AG09319 (cell line): ENCODE measurements around the gene PPP2R5C.

Experiments
- DNase-seq: peaks from one replicate; pipeline ENCODE4 v3.0.0-alpha.2; 2010; ENCODE audit warnings: low read depth; ENCODE audit errors: extremely low read depth
- CTCF ChIP-seq: IDR thresholded peaks from 2 replicates; pipeline ENCODE4 v1.5.1; 2011; ENCODE audit warnings: low read depth, mild to moderate bottlenecking, inconsistent platforms, low read length, moderate library complexity

PPP2R5C gene

GRCh38 chr14:101820283-101820798 lies 58.8 kb downstream of the PPP2R5C start:
- no peak for DNase-seq
- no peak for TF ChIP-seq CTCF

GRCh38 chr14:101821528-101821927 lies 60.0 kb downstream of the PPP2R5C start:
- TF ChIP-seq CTCF = no peak
- DNase-seq = no peak

- DNase-seq = no peak
- no peak for TF ChIP-seq CTCF
Measured at GRCh38 chr14:101823066-101823465, 61.6 kb downstream of the PPP2R5C start.

- no peak for TF ChIP-seq CTCF
- no peak for DNase-seq
Measured at GRCh38 chr14:101823511-101824120, 62.1 kb downstream of the PPP2R5C start.

GRCh38 chr14:101824339-101824727 lies 62.8 kb downstream of the PPP2R5C start:
- no peak for TF ChIP-seq CTCF
- no peak for DNase-seq

GRCh38 chr14:101825797-101826196 lies 64.3 kb downstream of the PPP2R5C start:
- DNase-seq = no peak
- no peak for TF ChIP-seq CTCF

- no peak for DNase-seq
- TF ChIP-seq CTCF = no peak
Measured at GRCh38 chr14:101826351-101826750, 64.8 kb downstream of the PPP2R5C start.
